ENCODE data around the gene WDR12.

DNA sequence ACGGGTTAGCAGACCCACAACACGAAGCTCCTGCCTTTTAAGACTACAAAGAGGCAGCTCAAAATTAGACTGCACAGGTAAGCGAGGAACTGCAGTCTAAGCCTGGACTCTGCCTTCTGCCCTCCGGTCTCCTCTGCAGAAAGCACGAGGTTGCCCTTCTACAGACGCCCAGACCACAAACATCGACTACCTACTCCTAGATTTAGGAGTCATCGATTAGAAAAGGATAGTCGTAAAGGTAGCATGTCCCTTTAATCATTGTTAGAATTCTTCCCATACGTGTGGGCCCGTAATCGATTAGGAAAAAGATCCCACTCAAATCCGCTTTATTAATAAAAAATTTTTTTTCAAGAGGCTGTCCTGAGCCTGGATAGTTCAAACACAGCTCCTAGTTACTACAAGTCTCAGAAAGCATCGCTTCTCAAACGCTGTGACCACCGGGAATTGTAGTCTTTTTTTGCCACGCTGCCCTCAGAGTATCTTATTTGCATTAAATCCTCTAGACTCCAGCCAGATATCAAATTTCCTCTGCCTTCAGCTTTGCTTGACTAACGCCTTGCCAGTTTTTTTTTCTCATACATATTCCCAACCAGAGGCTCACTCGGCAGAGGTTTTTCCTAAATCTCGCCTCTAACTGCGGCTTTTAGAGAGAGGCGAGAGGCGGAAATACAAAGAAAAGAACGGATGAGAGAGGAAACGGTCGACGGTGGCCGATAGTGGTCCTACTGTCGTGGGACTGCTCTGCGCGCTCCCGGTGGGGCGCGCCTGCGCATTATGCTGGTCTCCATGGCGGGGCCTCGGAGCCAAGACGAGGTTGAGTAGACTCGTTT is at the start of gene WDR12, which contains the start of gene CARF:
- TF ChIP-seq EZH2phosphoT487 (conservative IDR thresholded peaks at IDR 0.05; ENCODE audit: low read length), result no peak
- TF ChIP-seq, protein P1, sequence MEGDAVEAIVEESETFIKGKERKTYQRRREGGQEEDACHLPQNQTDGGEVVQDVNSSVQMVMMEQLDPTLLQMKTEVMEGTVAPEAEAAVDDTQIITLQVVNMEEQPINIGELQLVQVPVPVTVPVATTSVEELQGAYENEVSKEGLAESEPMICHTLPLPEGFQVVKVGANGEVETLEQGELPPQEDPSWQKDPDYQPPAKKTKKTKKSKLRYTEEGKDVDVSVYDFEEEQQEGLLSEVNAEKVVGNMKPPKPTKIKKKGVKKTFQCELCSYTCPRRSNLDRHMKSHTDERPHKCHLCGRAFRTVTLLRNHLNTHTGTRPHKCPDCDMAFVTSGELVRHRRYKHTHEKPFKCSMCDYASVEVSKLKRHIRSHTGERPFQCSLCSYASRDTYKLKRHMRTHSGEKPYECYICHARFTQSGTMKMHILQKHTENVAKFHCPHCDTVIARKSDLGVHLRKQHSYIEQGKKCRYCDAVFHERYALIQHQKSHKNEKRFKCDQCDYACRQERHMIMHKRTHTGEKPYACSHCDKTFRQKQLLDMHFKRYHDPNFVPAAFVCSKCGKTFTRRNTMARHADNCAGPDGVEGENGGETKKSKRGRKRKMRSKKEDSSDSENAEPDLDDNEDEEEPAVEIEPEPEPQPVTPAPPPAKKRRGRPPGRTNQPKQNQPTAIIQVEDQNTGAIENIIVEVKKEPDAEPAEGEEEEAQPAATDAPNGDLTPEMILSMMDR (IDR thresholded peaks at IDR 0.05; ENCODE audit: insufficient read depth, low read length, poor library complexity, severe bottlenecking), result no peak
